NCI-H82 treated with DMSO at 0.1 percent for 48 hours (cell line): Measurements from ENCODE around the gene CAST.
"Not testable (repeated sequence)": the region's sequence is repeated elsewhere in the genome, so short reads cannot be mapped to it uniquely, and the experiment has no call there.

Experiments used
- DNase-seq: peaks from one replicate; lab custom pipeline; 2025; ENCODE audit not compliant: unreplicated experiment; lab: John Stamatoyannopoulos, UW

The CAST gene

DNA sequence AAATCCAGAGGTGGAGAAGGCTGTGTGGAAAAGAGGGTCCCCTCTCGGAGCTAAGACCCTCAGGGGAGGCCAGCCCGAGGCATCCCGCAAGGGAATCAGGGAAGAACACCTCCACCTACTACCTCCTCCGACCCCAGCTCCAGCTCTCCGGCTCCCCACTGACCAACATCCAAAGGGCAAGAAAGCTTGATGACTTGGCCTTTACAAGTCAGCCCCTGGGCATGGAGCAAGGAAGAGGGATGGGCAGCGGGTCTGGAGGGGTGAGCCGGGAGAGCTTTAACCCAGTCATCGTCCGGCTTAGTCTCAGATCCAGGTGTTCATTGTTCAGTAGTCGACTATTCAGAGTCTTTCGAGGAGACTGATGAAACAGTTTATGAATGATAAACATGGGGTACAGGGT lies 113.5 kb downstream of the CAST start:
- DNase-seq, result no peak

DNA sequence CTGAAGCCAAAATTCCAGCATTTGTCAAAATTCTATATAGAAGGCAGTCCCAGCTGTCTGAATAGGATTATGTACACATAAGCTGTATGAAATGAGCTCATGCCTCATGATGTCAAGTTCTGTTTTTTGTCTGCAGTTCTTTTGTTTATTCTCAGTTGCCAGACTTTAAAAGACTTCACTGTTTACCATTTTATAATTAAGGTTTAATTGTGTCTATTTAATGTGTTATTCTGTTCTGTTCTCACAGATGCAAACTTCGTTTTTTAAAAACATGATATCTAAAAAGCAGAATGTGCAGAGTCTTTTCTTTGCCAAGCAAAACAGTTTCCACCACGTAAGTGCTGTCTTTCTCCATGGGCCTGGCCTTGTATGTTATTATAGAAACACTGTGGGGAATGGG lies 114.4 kb downstream of the CAST start:
- DNase-seq, result no peak

DNA sequence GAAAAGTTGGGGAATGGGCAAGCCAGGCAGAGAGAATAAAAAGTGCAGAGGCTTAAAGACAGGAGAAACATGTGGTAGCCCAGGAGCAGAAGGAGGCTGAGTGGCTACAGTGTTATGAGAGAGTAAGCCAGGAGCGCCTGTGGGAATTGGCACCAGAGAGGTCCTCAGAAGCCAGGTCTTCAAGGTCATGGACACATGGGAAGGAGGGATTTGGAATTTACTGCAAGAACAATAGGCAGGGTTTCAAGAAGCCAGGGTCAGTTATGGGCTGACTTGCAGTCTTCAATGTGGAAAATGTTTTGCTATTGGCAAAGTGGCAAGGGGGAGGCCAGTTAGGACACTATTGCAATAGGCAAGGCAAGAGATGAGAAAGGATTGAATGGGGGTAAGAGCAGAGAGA lies 116.2 kb downstream of the CAST start:
- no peak for DNase-seq

DNA sequence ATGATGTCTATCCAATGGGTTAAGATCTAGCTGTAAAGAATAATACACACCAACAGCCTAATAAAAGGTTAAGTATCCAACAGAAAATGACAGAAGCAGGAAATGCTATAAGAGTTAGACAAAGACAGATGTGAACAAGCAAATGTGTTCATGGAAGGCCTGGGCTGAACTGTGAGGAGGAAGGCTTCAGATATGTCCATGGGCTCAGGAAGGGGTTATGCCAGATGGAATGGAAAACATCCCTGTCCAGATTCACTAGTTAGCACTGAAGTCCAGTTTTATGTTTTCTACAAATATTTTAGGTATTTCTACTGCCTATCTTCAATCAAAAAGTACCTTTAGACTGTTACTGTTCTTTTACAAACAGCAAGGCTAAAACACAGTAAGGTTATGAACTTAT lies 118.5 kb downstream of the CAST start:
- no peak for DNase-seq

DNA sequence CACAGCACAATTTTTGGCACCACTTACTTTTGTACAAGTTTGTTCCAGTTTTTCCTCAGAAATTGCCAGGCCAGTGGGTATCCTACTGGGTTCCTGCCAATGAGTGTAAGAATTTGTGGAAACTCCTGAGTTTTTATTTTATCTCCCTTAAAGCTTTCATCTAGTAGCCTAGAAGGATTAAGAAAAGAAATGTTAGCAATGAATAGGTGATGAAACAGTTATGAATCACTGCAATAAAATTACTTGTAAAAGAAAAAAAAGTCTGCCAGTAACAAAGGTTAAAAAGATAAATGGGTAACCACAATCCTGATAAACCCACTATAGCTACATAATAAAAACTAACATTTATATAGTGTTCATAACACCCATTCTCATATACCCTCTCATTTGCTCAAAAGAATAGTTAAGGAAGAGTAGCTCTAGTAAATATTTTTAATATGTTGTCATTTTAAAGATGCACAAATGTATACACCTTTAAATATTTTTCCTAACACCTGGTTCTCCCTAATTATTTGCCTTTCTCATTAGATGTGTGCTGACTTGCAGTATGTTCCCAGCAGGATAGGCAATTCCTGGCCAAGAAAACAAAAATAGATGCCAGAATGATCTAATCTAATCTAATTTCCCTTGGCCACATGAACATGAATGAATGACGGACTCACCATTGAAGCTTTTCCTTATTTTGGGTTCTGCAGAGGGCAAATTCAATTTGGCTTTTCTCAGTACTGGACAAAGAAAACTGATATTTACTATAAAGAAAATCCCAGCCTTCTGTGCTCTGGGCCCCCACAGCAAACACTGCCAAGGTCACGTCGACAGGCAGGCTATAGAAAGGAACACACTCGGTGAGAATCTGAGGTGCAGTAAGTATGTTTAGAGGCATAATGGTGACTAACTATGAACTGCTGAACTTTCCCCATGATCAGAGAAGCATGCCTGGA lies 119.1 kb downstream of the CAST start:
- no peak for DNase-seq

DNA sequence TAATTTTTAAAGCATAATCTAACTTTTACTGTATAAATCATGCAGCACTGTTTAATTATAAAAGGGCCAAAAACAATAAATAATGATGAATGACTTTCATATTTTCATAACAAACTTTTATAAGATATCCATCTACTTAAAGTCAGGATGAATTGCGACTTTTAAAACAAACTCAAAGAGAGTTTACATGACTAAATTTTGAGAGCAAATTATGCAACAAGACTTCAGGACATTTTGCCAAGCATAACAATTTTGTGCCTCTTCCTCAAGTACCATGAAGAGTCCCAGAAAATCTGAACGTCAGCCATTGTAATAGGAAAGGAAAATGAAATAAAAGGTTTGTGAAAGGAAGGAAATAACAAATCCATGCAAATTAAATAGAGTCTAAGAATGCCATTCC lies 121.2 kb downstream of the CAST start:
- no peak for DNase-seq

DNA sequence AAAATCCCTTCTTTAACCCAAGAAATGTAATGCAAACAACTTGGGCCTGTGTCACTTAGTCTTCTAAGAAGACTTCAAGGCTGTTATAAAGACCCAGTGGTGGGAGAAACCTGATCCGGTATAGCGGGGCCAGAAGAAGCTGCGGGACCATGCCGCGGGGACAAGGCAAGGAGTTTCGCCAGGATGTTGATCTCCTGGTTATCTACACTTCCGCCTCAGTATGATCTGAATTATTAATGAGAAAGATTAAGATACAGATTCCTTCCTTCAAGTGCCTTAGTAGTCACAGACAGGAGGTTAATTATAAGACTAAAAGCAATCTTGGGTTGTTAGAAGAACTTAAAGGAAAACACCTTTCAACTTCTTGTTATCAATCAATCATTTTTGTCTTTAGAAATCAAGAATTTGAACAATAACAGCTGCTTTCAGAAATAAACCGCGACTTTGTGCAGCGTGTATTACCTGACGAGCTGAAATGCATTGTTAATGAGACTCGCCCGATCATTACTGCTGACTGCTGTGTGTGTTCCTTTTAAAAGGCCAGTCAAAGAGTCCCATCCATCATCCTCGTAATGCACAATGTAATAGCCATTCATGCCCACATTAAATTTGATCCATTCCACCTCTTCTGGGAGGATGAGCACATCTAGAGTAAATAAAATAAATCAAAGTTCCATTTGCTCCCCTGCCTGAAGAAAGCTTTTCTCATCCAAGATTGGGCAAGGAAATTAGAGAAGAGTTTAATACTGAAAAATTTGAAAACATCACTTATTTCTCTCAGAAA lies 123.3 kb downstream of the CAST start:
- DNase-seq, result no peak

DNA sequence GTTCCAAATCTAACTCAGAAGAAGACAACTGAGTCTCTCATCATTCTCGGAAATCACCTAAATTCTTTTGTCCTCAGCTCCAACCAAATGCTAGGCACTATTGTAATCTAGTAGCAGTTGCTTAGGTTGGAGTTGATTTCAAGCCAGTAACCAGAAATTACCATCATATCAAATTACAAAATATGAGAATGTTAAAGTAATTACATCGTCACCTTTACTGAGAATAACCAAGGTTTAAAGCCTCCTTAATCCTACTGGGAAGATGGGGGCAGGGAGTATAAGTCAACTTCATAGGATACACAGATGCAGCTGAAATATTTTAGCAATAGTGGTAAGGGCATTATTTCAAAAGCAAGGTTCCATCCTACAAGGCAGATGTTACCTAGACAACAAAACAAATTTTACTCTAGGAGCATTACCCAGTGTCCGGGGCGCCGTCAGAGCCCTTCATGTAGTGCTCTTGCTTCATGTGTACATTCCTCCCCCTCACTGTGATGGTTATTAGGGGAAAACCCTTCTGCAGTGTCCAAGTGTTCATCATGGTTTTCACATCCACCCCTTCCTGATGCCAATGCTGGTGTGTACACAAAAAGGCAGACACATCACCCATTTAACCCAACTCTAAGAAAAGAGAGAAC lies 126.1 kb downstream of the CAST start:
- no peak for DNase-seq

DNA sequence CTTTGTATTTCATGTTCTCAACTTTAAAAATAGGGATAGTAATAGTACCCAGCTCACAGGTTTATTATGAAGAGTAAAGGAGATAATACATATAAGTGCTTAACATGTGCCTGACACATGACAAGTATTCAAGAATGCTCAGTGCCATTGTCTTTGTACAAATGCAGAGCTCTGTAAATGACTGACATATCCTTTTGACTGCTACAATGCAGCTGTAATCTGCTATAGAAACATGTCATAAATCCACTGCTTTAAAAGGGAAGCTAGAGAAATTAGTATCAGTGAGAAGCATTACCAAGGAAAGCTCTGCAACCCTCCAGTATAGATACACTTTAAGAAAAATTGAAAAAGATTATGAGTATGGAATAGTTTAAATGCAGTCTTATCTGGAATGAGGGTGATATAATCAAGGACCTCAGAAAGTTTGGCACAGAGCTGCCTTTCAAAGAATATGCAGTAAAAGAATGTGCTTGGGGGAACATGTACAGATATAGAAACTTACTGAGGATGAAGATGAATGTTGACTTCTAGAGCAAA lies 127.7 kb downstream of the CAST start:
- DNase-seq, result no peak

DNA sequence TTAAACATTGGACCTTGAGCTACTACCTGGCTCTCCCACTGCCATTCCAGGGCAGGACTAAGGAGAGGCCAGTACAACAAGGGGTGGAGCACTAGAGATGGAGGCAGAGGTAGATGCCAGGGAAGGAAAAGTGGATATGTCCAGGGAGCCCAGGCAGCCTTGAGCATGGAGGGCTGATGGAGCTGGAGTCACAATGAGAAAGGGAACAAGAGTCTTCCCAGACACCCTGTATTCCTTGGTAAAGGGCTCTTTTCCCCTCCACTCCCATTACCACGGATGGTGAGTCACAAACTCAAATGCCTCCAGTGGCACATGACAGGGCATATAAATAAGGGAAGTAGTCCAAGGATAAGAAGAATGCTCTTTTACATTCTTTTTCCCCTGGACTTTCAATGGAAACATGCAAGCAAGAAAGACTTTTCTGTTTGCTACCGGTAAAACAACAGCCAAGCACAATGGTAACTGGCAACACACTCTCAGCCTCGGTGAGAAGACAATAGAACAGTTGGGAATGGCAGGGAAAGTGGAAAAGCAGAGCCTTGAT lies 128.9 kb downstream of the CAST start:
- DNase-seq, result no peak

DNA sequence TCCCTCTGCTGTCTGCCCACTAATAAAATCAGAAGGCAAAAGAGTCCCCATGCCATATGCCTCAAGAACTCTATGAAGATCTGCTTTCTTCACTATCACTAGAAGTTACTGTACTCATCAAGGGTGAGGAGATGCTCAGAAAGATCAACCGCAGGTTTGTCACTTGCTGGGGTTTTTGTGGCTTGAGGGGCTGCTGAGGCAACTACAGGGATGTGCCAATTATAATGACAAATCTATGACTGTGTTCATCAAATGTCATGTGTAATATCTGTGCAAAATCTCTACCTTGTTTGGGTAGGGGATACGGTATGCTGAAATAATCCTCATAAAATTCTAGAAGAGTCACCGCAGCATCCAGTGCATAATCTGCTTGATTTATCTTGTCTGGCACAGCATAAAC lies 132.6 kb downstream of the CAST start:
- no peak for DNase-seq

DNA sequence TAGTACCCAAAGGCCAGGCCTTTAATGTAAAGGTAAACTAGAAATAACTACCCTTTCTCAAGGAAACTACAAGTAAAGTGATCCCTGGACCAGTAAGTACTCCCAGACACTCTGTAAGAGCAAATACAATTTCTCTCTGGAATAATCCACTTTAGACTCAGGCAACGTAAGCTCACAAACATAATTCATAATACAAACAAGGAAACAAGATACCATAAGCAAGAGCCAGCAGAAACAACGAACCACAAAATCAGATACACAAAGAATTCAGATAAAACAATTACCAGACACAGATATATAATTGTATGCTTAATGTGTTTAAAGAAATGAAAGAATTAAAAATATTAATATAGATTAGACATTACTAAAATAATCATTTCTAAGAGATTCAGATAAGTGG lies 133.4 kb downstream of the CAST start:
- DNase-seq, result no peak

DNA sequence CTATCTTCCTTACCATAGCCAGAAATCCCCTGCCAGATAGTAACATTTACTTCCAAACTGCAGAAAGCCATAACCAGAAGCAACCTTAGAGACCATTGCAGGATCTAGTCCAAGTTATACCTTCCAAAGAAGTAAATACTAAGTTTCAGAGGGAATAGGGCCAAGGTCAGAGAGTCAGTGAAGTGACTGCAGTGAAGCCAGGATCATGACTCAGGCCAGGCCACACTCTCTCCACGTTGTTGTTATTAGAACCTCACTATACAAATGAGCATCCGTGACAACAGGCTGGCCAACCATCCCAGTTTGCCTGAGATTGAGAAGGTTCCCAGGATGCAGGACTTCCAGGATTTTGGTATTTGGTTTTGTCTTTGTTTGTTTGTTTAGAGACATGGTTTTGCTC lies 134.3 kb downstream of the CAST start:
- no peak for DNase-seq

DNA sequence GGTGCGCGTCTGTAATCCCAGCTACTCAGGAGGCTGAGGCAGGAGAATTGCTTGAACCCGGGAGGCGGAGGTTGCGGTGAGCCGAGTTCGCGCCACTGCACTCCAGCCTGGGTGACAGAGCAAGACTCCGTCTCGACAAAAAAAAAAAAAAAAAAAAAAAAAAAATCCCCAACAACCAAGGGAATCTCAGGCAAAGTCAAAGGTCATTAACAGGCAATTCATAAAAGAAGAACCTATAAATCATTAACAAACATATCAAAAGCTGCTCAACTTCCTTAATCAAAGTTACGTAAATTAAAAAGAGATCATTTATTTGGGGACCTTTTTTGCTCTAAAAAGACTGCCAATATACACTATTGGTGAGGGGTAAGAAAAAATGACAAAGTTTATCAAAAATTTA lies 139.5 kb downstream of the CAST start:
- DNase-seq, result not testable (repeated sequence)

DNA sequence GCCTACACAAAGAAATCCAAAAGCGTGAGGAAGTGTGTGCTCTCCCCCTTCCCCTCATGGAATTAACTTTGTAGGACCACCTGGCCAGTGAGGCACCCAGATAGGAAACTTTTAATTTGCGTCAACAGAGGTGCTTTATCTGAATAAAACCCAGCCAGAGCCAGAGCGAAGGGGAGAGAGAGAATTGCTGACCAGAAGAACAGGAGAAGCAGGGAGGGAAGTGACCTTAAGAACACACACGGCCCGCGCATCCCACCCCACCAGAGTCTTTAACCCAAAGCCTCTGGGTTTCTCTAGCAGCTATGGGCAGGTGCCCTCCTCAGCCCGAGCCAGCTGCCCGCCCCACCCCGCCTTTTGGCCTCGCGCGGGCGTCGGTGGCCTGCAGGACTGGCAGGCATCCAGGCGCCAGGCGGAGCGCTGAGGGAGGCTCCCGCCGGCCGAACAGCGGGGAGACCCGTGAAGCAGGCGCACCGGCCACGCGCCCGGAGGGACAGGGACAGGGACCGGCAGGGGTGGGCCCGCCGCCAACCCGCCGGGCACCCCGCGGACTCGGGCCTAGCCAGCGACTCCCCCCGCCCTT lies 145.0 kb downstream of the CAST start:
- DNase-seq, result no peak

DNA sequence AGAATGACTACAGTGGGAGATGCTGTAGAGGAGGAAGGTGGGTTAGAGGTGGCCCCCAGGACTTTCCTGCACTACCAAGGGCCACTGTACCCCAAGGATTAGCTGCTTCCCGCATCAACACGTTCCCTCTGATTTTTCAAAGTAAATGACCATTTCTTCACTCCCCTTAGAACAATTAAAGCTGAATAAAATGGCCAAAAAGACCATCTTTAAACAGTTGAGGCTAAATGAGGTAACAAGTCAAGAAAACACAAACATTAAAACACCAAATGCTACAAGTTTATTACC lies 146.3 kb downstream of the CAST start:
- no peak for DNase-seq

DNA sequence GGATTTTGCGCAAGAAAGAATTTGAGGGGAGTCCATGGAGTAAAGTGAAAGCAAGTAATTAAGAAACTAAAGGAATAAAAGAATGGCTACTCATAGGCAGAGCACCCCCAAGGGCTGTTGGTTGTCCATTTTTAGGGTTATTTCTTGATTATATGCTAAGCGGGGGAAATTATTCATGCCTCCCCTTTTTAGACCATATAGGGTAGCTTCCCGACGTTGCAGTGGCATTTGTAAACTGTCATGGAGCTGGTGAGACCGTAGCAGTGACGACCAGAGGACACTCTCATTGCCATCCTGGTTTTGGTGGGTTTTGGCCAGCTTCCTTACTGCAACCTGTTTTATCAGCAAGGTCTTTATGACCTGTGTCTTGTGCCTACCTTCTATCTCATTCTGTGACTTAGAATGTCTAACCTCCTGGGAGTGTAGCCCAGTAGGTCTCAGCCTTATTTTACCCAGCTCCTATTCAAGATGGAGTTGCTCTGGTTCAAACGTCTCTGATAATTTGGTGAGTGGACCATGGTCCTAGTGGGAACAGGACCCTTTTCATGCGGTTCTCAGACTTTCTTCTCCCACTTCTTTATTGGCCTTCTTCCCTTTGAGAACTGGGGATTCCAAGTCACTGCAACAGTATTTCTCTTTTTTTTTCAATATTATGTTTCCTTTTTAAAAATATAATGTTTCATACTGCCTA lies 146.8 kb downstream of the CAST start:
- DNase-seq, result no peak

DNA sequence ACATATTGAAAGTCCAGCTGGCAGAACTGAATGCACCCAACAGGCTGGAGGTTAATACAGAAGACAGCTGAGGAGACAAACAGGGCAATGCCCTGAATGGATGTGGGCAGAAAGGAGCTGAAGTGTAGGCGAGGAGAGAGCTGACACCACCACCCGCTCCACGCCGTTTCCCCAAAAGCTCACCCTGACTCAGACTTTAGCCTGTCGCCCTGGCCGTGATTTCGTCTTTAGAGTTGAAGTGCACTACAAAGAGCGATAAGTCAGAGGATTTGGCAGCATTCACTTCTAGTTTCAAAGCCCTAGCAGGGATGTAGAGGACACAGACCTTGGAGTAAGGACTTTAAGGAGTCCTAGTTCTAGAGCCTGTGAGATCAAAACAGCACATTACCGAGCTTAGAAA lies 147.7 kb downstream of the CAST start:
- no peak for DNase-seq

DNA sequence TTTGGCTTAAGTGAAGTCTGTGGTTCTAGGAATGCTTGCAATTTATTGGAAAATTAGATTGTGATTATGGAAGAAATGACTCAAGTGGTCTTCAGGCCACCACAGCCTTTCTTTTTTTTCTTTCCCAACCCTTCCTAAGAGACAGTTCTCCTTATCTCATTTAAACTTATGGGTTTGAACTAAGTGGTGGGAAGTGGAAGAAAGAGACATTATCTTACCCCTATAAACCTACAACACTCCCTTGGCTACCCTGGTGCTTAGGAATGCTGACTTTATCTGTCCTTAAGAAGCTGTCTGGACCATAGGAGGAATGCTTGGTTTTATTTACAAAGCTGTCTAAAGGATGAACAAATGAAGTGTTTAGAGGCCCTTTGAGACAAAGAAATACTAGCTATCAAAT lies 150.7 kb downstream of the CAST start:
- no peak for DNase-seq

DNA sequence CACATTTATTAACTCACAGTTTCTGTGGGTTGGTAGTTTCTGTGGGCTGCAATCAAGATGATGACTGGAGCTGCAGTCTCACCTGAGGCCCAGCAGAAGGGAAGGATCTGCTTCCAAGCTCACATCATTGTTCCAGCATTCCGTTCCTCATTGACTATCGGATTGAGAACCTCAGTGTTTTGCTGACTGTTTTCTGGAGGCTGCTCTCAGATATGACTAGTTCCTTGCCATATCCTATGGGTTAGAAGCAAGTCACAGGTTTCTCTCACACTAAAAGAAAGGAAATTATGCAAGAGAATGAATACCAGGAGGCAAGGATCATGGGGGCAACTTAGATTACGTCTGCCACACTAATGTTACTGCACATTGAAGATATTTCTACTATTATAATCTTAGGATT lies 151.9 kb downstream of the CAST start:
- no peak for DNase-seq
